ENCODE measurements around the gene ARL14EPL. TPM values are rescaled to one million over a fixed set of nuclear protein-coding genes. Genes with fewer than 3 reads are reported as not detected.

Gene ARL14EPL
- not detected in 3 replicates for total RNA-seq (2021)
- percentile 6 among the genes with signal in this experiment for Bru-seq, nascent RNA
- long read RNA-seq, experiment 1 = 0 reads
- long read RNA-seq, experiment 2 = 0 reads
- long read RNA-seq, experiment 3 = 0 reads

- ChIA-PET POLR2A (no interaction called here), CTCF (no interaction called here)
- Mint-ChIP-seq H3K27me3 (ENCODE audit: low read depth) (no peaks in the 10 kb centered on the region; the same call in 1 of the 2 replicates), H3K27ac (no peak within 1 kb of the TSS), H3K36me3 (no peaks in the 10 kb centered on the region), H3K4me3 (no peak within 1 kb of the TSS), H3K9me3 (no peaks in the 10 kb centered on the region), H3K4me1 (peaks cover 9% of the 10 kb centered on the region)
- TF ChIP-seq ZNF317 (CRISPR knock-in tag; IDR thresholded peaks at IDR 0.05; ENCODE audit: borderline replicate concordance, low read depth) (no peak), GABPB1 (CRISPR knock-in tag; IDR thresholded peaks at IDR 0.05) (peak; percentile 40; the same call in 1 of the 2 replicates), ETV6 (CRISPR knock-in tag; IDR thresholded peaks at IDR 0.05) (no peak), ZNF263 (CRISPR knock-in tag; IDR thresholded peaks at IDR 0.05; ENCODE audit: low read depth) (no peak), PRRX2 (CRISPR knock-in tag; IDR thresholded peaks at IDR 0.05) (no peak), ATF2 (CRISPR knock-in tag; IDR thresholded peaks at IDR 0.05; ENCODE audit: borderline replicate concordance, low read depth) (no peak), ATF3 (CRISPR knock-in tag; conservative IDR thresholded peaks at IDR 0.05) (no peak)
- peak; percentile 80 for ATAC-seq
- DNase-seq (ENCODE audit: low spot score) = peak; percentile 17
These were observed at the start of gene ARL14EPL for GRCh38 chr5:116032094-116032517. ARL14EPL (plus strand) TSS chr5:116032472; CDS start chr5:116051466, 18,994 bp downstream.

GRCh38 chr5:115983519-115983918 lies 48.8 kb upstream of the ARL14EPL start:
- Mint-ChIP-seq H3K36me3 (no peaks in the 10 kb centered on the region), H3K4me1 (no peaks in the 10 kb centered on the region), H3K4me3 (no peak overlapping the region), H3K9me3 (no peaks in the 10 kb centered on the region), H3K27me3 (ENCODE audit: low read depth) (no peaks in the 10 kb centered on the region), H3K27ac (no peak overlapping the region)
- ATAC-seq = no peak
- TF ChIP-seq ARID4B (CRISPR knock-in tag; IDR thresholded peaks at IDR 0.05; ENCODE audit: borderline replicate concordance) (no peak), PREB (CRISPR knock-in tag; IDR thresholded peaks at IDR 0.05; ENCODE audit: borderline replicate concordance) (no peak), ZNF512 (CRISPR knock-in tag; IDR thresholded peaks at IDR 0.05; ENCODE audit: borderline replicate concordance) (no peak), EMX1 (CRISPR knock-in tag; IDR thresholded peaks at IDR 0.05) (no peak), ZNF232 (CRISPR knock-in tag; IDR thresholded peaks at IDR 0.05) (no peak), E2F1 (CRISPR knock-in tag; IDR thresholded peaks at IDR 0.05) (no peak)
- ChIA-PET CTCF (interaction anchor here (1.1 kb wide), 1 partner anchor 19 kb away, joined by 3 read pairs; no protein-coding TSS in a partner anchor), POLR2A (no interaction called here)
- no peak for DNase-seq (ENCODE audit: low spot score)
